ENCODE measurements around the gene TLR2.
A peak's percentile ranks its signal among the peaks of the same experiment; 100 is the strongest.

The TLR2 gene

GRCh38 chr4:153735906-153736461 is 51.9 kb downstream of the TLR2 start:
- no peak for DNase-seq

- DNase-seq, result no peak
These were observed 57.5 kb downstream of the TLR2 start for GRCh38 chr4:153741541-153741940.

DNA sequence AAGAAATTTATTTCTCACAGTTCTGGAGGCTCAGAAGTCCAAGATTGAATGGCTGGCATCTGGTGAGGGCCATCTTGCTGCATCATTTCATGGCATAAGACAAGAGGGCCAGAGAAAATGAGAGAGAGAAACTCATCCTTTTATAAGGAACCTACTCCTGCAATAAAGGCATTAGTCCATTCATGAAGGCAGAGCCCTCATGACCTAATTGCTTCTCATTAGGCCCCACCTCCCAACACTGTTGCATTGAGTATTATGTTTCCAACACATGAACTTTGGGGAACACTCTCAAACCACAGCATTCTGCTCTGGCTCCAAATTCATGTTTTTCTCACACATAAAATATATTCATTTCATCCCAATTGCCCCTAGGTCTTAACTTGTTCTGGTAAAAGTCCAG is 61.6 kb downstream of the TLR2 start:
- no peak for DNase-seq

- DNase-seq, result no peak
These were observed 63.4 kb downstream of the TLR2 start for GRCh38 chr4:153747406-153747955.

GRCh38 chr4:153748378-153748777 is 64.3 kb downstream of the TLR2 start:
- DNase-seq, result no peak

- peak; percentile 79 for DNase-seq
These were observed 66.2 kb downstream of the TLR2 start for GRCh38 chr4:153750197-153750817.

GRCh38 chr4:153755186-153755585 is 71.1 kb downstream of the TLR2 start:
- no peak for DNase-seq

All from femur (tissue), 1 donor.